ENCODE data around the gene HSPA13.
"Not testable (repeated sequence)": the region's sequence is repeated elsewhere in the genome, so short reads cannot be mapped to it uniquely, and the experiment has no call there.

Gene HSPA13

GRCh38 chr21:14382835-14383595 is at the start of gene HSPA13:
HSPA13 (minus strand) TSS chr21:14383146; CDS start chr21:14383119, 27 bp downstream.
- peak; percentile 100 for DNase-seq

- no peak for DNase-seq
Observed at GRCh38 chr21:14418920-14419319, 36.0 kb upstream of the HSPA13 start.

GRCh38 chr21:14414932-14415508 is 32.1 kb upstream of the HSPA13 start:
- no peak for DNase-seq

- no peak for DNase-seq
Observed at GRCh38 chr21:14405962-14406361, 23.0 kb upstream of the HSPA13 start.

- DNase-seq, result no peak
Observed at GRCh38 chr21:14405225-14405624, 22.3 kb upstream of the HSPA13 start.

- peak; percentile 22 for DNase-seq
Observed at GRCh38 chr21:14403681-14404318, 20.9 kb upstream of the HSPA13 start.

- no peak for DNase-seq
Observed at GRCh38 chr21:14401217-14401616, 18.3 kb upstream of the HSPA13 start.

GRCh38 chr21:14388282-14388681 is 5.3 kb upstream of the HSPA13 start:
- DNase-seq, result no peak

GRCh38 chr21:14384453-14384852 is 1.5 kb upstream of the HSPA13 start:
- DNase-seq, result no peak

GRCh38 chr21:14383596-14384180 is 742 bp upstream of the HSPA13 start:
- DNase-seq, result peak; percentile 76

- no peak for DNase-seq
Observed at GRCh38 chr21:14382486-14382834, 486 bp downstream of the HSPA13 start.

GRCh38 chr21:14376854-14377253 is 6.1 kb downstream of the HSPA13 start:
- DNase-seq, result no peak

- DNase-seq, result no peak
Observed at GRCh38 chr21:14366998-14367397, 15.9 kb downstream of the HSPA13 start.

GRCh38 chr21:14361958-14362357 is 21.0 kb downstream of the HSPA13 start:
- no peak for DNase-seq

GRCh38 chr21:14358775-14359174 is 24.2 kb downstream of the HSPA13 start:
- no peak for DNase-seq

GRCh38 chr21:14356746-14357145 is 26.2 kb downstream of the HSPA13 start:
- DNase-seq, result no peak

GRCh38 chr21:14354515-14354914 is 28.4 kb downstream of the HSPA13 start:
- DNase-seq, result no peak

GRCh38 chr21:14353726-14354125 is 29.2 kb downstream of the HSPA13 start:
- DNase-seq, result no peak

- DNase-seq, result no peak
Observed at GRCh38 chr21:14353231-14353630, 29.7 kb downstream of the HSPA13 start.

GRCh38 chr21:14327346-14327745 is 55.6 kb downstream of the HSPA13 start:
- not testable (repeated sequence) for DNase-seq

GRCh38 chr21:14325595-14325994 is 57.4 kb downstream of the HSPA13 start:
- no peak for DNase-seq
